Activated CD4-positive, CD25-positive, alpha-beta regulatory T cell treated with anti-CD3 and anti-CD28 coated beads, Interleukin-2, amount 50 U/mL, for 16 hours (primary cell): ENCODE measurements around the gene SLC2A13.
"Not testable (repeated sequence)": the region's sequence is repeated elsewhere in the genome, so short reads cannot be mapped to it uniquely, and the experiment has no call there.

Source experiments
- DNase-seq: peaks from one replicate; pipeline ENCODE4 v3.0.0-alpha.2; 2020; ENCODE audit warnings: low read depth, low spot score

Gene SLC2A13

GRCh38 chr12:40105265-40105514, 691 bp downstream of the SLC2A13 start:
- no peak for DNase-seq

DNA sequence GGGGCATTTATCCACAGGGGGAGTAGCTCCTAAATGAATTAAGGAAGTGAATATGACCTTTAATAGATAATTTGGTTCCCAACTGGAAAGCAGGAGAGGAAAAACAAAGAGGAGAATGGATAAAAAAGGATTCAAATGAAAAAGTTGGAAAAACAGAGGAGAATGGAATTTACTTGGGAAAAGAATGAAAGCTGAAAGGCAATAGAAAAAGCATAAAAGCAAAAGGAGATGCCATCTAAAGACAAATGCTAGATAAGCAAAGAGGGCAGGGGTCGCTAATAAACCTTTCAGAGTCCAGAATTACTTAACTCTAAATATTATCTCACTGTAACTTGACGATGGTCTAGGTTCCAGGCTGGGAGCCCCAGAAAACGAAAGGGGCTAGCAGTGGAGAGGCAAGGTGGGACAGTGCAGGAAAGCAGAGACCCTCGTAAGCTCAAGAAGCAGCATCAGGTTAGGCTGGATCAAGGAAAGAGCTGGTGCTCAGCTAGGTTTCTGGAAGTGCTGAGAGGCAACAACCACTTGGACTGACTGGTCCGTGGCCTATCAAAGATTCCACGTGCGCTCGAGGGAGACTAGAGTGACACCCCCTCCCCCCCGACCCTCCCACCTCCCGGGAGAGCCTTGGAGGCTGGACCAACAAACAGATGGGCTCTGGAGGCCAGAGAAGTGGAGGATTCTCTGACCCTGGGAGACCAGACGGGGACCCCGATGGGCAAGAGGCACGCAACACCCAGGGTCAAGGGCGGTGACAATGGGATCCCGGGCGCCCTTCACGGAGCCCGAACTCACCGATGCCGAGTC, 1.2 kb downstream of the SLC2A13 start:
- DNase-seq, result no peak

- DNase-seq, result no peak
Measured at GRCh38 chr12:40103043-40103442, 2.8 kb downstream of the SLC2A13 start.

GRCh38 chr12:40101747-40102146, 4.1 kb downstream of the SLC2A13 start:
- no peak for DNase-seq

DNA sequence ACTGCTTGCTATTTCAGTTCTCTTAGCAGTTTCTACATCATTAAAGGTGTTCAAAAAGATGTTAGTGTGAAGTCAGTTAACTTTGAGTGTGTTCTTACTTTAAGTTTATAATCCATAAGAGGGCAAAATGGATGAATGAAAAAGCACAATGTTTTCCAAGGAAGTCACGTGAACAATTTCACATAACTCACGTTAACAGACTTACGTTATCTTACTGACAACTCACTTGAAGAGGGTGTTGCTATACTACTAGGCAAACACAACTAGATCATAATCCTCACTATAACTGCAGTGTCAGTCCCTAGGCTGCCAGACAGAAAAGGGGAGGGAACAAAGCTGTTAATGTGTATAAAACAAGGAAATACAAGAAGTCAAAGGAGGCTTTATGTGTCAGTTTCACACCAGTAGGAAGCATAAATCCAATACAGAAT, 6.4 kb downstream of the SLC2A13 start:
- DNase-seq, result no peak

DNA sequence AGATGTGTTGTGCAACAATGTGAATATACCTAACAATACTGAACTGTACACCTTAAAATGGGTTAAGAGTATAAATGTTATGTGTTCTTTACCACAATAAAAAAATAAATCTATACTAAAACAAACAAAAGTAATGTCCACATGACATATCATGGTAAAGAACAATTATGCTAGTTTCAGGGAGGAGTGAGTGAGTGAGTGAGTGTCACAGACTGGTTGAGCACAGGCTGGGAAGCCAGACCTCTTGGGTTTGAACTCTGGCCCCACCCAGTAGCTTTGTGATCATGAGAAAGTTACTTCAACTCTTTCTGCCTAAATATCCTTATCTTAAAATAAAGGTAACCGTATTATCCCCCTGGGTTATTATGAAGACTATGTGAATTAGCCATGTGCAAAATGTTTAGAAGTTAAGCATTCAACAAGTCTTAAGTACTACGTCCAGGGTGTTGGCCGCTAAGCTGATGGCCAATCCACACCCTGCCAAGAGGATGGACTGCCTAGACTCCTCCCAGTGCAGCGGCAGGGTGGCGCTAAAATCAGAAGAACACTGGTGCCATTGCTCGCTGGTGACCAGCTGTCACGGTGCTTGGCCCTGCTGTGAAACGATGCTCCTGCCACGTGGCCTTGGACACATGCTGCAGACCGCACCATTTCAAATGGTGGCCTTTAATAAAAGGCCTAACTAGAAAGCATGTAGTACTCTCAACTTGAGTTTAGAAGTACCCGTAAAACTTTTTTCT, 7.3 kb downstream of the SLC2A13 start:
- DNase-seq, result no peak

DNA sequence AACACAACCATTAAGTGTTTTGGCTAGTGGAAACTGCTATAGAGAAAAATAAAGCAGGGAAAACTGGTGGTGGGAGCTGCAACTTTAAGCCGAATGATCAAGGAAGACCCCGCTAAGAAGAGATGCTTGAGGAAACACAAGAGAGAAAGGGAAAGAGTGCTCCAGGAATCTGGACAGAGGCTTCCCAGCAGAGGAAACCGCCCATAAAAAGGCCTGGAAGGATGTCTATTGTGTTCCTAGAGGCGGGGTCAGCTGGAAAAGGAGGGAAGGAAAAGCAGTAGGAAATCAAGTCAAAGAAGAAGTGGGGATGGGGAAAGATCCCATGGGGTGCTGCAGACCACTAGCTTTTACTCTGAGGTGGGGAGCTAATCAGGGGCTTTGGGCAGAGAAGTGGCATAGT, 12.4 kb downstream of the SLC2A13 start:
- no peak for DNase-seq

DNA sequence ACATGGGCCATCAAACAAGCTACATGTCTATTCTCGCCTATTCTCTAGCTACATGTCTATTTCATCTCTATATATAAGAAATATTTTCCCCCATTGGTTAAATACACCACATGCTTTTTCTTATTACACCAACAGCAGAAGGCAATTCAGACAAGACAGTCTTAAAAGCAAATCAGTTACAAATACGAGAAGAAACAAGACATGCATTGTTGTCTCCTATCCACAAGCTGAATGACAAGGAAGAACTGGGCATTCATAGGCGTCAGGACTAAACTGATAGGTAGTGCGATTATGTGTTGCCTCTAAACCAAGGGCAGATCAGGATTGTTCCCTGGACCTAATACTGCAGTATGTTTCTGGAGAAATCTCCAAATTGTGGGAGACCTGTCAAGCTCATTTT, 19.4 kb downstream of the SLC2A13 start:
- no peak for DNase-seq

- DNase-seq, result no peak
Measured at GRCh38 chr12:40078266-40078665, 27.6 kb downstream of the SLC2A13 start.

- DNase-seq, result no peak
Measured at GRCh38 chr12:40075458-40075857, 30.4 kb downstream of the SLC2A13 start.

DNA sequence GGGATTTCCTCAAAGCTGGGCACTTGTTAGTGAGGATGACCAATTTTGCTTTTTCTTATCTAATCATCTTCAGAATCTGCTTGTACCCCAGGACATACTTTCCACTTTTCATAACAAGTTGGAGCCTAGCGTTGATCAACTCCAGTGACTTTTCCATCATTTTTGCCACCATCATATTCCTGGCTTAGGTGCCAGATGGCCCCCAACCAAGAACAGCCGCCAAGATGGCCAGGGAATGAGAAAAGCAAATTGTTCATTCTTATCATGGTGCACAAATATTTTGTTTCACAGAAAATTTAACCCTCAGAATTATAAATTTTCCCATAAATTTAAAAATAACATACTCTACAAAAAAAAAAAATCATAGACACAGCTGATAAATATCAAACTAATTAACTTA, 37.5 kb downstream of the SLC2A13 start:
- no peak for DNase-seq

- DNase-seq, result no peak
Measured at GRCh38 chr12:40065636-40066035, 40.2 kb downstream of the SLC2A13 start.

GRCh38 chr12:40063414-40063813, 42.5 kb downstream of the SLC2A13 start:
- DNase-seq, result no peak

- no peak for DNase-seq
Measured at GRCh38 chr12:40058721-40059190, 47.1 kb downstream of the SLC2A13 start.

DNA sequence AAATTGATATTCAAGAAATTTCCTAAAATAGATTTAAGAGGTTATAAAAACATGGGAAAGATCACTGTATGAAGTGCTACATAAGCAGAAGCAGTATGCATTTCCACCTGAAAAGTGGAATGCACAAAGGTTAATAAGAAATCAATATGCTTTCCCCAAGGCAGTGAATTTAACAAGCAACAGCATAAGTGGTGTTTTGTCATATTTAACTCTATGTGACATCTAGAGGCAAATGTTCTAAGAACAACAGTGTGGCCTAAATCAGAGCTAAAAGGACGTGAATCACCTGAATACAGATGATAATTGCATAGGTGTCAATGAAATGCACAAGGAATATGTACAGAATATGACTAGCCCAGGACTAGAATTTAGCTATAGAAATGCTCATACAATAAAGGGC, 49.5 kb downstream of the SLC2A13 start:
- DNase-seq, result no peak

DNA sequence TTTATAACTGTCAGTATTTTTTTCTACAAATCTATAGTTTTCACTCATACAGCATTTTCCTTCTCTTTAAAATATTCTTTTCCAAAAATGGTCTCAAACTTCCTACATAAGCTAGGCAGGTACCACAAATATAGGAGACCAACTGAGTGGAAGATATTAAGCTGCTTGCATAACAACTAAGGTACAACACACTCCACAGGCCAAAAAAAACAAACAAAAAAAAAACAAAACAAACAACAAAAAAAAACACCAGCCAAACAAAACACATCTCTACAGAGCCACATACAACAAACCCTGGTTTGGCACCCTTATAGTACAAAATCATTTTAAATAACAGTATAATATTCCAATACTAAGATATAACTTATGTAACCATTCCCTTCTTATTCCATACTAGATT, 50.1 kb downstream of the SLC2A13 start:
- no peak for DNase-seq

DNA sequence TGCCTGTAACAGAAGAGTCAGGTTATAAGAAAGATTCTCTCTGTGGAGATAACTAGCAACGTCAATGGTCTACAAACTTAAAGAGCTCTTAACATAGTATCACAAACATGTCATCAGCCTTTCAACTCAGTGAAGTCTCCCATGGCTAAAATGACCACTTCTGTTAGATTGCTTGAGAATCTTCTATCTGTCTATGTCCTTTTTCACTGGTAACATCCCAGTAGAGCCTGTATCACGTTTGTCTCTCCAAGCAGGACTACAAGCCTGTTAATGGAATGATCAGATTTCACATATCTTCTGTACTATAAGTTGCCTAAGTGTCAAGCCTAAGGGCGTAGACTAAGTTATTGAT, 50.7 kb downstream of the SLC2A13 start:
- DNase-seq, result no peak

- DNase-seq, result no peak
Measured at GRCh38 chr12:40054555-40055227, 51.2 kb downstream of the SLC2A13 start.

GRCh38 chr12:40049268-40049667, 56.6 kb downstream of the SLC2A13 start:
- no peak for DNase-seq

DNA sequence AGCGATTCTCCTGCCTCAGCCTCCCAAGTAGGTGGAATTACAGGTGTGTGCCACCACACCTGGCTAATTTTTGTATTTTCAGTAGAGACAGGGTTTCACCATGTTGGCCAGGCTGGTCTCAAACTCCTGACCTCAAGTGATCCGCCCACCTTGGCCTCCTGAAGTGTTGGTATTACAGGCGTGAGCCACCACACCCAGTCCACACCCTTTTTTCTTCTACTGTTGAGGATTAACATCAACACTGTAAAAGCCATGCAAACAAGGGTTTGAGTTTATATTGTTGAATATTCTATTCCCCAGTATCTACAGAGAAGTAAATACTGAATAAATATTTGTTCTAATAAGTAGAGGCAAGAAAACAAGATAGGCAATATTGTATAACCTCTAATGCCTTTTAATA, 58.9 kb downstream of the SLC2A13 start:
- DNase-seq, result not testable (repeated sequence)

DNA sequence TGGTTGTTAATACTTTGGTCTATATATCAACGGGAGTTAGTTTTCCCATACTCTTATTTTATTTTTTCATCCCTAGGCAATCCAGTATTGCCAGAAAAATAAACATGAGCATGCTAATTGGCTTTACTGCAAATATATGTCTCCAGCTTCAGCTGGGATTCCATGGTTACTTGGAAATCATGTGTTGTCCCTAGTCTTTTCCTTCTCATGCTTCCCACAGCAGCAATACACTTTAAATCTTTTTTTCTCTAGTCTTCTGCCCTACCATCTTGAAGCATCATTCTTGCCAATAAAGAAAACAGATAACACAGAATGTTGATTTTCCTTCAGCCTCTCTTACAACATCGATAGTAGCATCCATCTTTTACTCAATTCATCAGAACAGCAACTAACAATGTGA, 60.2 kb downstream of the SLC2A13 start:
- no peak for DNase-seq

DNA sequence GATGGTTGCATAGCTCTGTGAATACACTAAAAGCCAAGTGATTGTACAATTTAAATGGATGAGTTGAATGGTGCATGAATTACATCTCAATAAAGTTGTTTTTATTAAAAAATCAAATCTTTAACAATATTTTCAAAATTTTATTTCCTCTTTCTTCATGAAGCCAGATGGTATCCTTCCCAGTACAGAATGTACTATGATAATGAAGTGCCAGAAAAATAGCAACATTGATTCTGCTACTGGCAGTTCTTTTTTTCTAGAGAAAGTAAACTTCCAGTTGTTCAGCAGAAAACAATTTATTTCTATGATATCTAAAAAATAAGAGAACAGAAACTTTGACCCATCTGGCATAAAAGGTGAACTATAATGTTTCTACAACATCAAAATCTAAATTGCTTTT, 61.5 kb downstream of the SLC2A13 start:
- DNase-seq, result no peak

DNA sequence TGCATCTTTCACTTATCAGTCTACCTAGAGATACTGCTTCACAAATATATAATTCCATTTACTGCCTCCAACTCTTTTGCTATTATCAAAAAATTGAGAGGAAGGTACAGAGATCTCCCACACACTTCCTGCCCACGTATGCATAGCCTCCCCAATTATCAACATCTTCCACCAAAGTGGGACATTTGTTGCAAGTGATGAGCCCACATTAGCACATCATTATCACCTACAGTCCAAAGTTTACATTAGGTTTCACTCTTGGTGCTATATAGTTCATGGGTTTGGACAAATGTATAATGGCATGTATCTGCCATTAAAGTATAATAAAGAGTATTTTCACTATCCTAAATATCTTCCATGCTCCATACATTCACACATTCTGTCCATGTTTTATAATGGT, 66.3 kb downstream of the SLC2A13 start:
- DNase-seq, result no peak
